Stimulated activated memory B cell treated with anti-CD40 and anti-IgM and Interleukin-4, amounts not matched to agents 10 μg/mL and 1 μg/mL and 100 μg/mL, for 72 hours (primary cell): ENCODE measurements around the gene PDLIM1.

Experiments used
- ATAC-seq: fragments of 150-1000 bp; cut with Tn5 transposase; 2 replicates; pipeline ENCODE4 v1.10.0; 2021
- H3K27ac Mint-ChIP-seq: one replicate; pipeline ENCODE4 v1.8.0; 2022; ENCODE audit warnings: mild to moderate bottlenecking, mixed read lengths
- H3K27me3 Mint-ChIP-seq: one replicate; pipeline ENCODE4 v1.8.0; 2022; ENCODE audit warnings: mixed read lengths
- H3K36me3 Mint-ChIP-seq: one replicate; pipeline ENCODE4 v1.8.0; 2022; ENCODE audit warnings: mixed read lengths
- H3K4me1 Mint-ChIP-seq: one replicate; pipeline ENCODE4 v1.8.0; 2022; ENCODE audit warnings: mixed read lengths
- H3K4me3 Mint-ChIP-seq: one replicate; pipeline ENCODE4 v1.8.0; 2022; ENCODE audit warnings: mild to moderate bottlenecking, moderate library complexity, mixed read lengths
- H3K9me3 Mint-ChIP-seq: one replicate; pipeline ENCODE4 v1.8.0; 2022; ENCODE audit warnings: mixed read lengths

The PDLIM1 gene, protein sequence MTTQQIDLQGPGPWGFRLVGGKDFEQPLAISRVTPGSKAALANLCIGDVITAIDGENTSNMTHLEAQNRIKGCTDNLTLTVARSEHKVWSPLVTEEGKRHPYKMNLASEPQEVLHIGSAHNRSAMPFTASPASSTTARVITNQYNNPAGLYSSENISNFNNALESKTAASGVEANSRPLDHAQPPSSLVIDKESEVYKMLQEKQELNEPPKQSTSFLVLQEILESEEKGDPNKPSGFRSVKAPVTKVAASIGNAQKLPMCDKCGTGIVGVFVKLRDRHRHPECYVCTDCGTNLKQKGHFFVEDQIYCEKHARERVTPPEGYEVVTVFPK

DNA sequence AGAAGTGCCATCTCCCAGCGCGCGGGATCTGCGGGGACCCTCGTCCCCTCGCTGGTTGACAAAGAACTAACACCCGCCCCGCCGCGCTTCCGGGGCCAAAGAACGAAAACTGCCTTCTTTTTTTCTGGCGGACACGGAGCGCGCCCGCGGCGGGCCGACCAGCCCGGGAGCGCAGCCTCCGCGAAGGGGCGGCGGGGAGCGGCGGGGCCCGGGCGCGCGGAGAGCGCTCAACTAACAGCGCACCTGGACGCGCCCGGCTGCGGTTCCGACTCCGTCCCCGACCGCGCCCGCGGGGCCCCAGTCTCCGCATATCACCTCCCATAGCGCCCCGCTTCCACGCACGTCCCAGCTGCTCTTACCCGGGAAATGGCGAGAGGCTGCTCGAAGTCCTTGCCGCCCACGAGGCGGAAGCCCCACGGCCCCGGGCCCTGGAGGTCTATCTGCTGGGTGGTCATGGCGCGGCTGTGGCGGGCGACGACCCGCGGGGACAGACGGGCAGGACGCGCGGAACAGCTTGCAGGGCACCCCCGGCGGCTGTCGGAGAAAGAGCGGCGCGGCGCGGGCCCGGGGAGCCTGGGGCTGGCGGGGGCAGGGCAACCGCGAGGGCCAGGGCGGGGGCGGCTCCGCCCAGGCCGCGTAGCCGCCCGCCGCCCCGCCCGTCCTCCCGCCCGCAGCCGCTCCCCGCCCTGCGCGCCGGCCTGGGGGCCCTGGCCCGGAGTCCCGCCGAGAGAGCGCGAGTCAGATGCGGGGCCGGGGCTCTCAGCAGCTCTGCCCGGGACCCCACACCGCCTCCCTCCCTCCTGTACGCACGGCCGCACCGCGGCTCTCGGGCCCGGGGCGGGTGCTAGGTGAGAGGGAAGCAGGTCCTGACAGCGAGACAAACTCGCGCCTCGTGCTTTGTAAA, at the start of gene PDLIM1:
TSS of gene PDLIM1 (minus strand) at position 543 of the 904 bp plus-strand sequence. CDS start at position 455, 88 bp downstream.
- H3K9me3 Mint-ChIP-seq = no peaks in the 10 kb centered on the region
- peak within 1 kb of the TSS; percentile 93 for H3K27ac Mint-ChIP-seq
- ATAC-seq = peak; percentile 84
- H3K36me3 Mint-ChIP-seq = no peaks in the 10 kb centered on the region
- H3K4me1 Mint-ChIP-seq = peaks cover 86% of the 10 kb centered on the region
- H3K4me3 Mint-ChIP-seq = peak within 1 kb of the TSS; percentile 96
- H3K27me3 Mint-ChIP-seq = no peaks in the 10 kb centered on the region

DNA sequence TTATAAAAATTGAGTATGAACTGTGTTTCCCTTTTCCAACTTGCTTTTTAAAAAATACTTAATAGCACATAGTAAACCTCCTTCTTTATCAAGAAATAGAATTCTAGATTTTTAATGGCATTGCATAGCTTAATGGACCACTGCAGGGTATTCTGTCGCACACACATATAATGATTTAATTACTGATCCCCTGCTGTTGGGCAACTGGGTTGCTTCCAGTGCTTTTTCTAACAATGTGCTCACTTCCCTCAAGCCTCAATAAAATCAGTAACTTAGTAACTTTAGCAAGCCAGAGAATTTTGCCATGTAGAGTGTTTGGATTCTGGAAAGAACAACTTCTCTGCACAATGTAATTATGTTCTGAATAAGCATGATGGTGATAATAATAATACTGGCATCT, 49.1 kb upstream of the PDLIM1 start:
- ATAC-seq = no peak
- no peaks in the 10 kb centered on the region for H3K27me3 Mint-ChIP-seq
- no peak overlapping the region for H3K4me3 Mint-ChIP-seq
- H3K36me3 Mint-ChIP-seq = no peaks in the 10 kb centered on the region
- no peak overlapping the region for H3K27ac Mint-ChIP-seq
- no peaks in the 10 kb centered on the region for H3K9me3 Mint-ChIP-seq
- no peaks in the 10 kb centered on the region for H3K4me1 Mint-ChIP-seq

DNA sequence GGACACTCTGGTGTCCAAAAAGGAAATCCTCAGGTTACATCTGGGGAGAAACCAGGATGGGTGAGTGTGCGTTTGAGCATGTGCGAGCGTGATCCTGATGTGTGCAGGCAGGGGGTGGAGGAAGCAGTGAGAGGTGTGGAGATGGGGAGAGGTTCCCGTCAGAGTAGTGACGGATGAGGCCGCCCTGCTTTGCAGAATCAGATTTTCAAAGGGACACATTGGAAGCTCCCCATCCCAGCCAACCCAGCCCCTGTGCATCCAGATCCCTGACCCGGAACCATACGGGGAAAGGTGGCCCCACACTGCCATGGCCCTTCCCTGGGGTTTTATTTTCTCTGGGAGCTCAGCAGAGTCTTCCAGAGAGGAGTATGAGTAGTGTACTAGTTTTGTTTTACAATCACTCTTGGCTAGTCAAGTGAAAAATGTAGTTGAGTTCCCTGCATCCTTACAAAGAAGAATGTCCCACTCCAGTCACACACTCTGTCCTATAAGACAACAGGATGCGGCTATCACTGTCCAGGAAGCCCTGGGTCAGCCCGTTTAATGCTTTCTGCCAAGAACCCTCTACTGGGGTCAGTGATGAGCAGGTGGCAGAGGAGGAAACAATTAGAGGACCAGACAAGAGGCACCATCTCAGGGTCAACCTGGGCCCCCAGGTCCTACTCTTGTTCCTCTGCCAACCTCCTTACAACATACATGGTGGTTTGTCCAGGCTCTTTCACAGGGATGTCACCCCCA, 46.8 kb upstream of the PDLIM1 start:
- Mint-ChIP-seq H3K27ac (no peak overlapping the region), H3K9me3 (no peaks in the 10 kb centered on the region), H3K4me3 (no peak overlapping the region), H3K27me3 (no peaks in the 10 kb centered on the region), H3K36me3 (no peaks in the 10 kb centered on the region), H3K4me1 (no peaks in the 10 kb centered on the region)
- ATAC-seq = no peak

DNA sequence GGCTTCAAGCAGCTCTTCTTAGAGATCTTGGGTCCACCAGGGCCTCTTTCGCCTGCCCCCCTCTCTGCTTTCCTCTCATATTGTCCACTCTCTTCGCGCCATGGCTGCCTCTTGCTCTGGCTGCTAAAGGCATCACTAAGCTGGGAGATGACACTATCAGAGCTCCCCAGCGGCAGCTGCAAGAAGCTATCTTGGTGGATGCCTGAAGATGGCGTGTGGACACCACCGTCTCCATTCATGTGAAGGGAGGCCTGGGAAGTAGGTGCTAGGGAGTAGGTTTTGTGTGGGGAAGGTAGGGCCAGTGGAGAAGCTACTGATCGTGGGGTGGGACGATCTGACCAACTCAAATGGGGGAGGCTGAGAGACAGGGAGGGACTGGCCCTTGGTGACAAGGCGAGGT, 45.9 kb upstream of the PDLIM1 start:
- H3K4me1 Mint-ChIP-seq = no peaks in the 10 kb centered on the region
- H3K9me3 Mint-ChIP-seq = no peaks in the 10 kb centered on the region
- ATAC-seq = no peak
- H3K27me3 Mint-ChIP-seq = no peaks in the 10 kb centered on the region
- H3K36me3 Mint-ChIP-seq = no peaks in the 10 kb centered on the region
- H3K4me3 Mint-ChIP-seq = no peak overlapping the region
- no peak overlapping the region for H3K27ac Mint-ChIP-seq

DNA sequence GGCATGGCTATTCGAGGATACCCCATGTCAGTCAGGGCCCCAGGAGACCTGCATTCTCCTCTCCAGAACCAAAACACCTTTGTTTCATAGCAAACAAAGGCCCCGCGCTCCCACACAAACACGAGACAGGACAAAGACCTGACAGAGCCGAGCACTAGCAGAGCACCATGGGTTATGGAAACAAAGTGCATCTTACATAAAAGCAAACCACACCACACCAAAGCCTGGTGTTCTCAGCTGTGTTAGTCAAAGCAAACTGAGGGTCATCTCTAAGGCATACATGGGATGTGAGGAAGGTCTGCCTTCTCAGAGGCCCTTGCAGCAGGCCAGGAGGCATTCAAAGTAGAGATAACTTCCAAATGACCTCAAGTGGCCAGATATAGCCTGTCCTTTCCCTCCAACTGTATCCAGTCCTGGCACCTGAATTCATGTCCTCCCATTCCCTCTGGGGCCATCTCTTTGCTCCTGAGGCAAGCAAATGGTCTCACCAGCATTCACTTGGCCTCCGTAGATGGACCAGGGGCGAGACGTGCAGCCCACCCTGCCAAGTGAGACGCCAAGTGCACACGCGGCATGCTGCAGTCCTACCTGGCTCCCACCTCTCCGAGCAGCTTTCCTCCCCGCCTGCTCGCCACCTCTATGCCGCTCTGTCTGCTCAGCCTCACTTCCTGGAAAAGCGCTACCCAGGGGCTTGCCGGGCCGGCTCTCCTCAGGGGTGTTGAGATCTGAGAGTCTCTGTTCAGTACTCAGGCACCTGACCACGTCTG, 45.3 kb upstream of the PDLIM1 start:
- no peak overlapping the region for H3K4me3 Mint-ChIP-seq
- no peaks in the 10 kb centered on the region for H3K27me3 Mint-ChIP-seq
- H3K36me3 Mint-ChIP-seq = no peaks in the 10 kb centered on the region
- ATAC-seq = no peak
- no peaks in the 10 kb centered on the region for H3K4me1 Mint-ChIP-seq
- H3K27ac Mint-ChIP-seq = no peak overlapping the region
- no peaks in the 10 kb centered on the region for H3K9me3 Mint-ChIP-seq

DNA sequence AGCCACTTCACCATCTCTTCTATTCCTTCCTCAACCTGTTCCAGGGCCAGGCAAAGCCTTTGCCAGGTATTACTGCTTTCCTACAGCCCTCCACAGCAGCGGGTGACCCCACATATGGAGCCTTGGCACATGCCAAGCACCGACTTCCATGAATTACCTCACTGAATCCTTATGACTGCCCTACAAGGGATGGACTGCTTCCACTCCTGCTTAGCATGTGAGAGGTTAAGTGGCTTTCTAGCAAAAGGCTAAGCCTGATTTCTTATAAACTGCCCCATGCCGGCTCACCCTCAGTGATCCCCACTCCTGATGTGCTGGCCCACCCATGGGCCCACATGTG, 44.0 kb upstream of the PDLIM1 start:
- H3K27me3 Mint-ChIP-seq = no peaks in the 10 kb centered on the region
- no peak overlapping the region for H3K4me3 Mint-ChIP-seq
- no peaks in the 10 kb centered on the region for H3K9me3 Mint-ChIP-seq
- H3K27ac Mint-ChIP-seq = no peak overlapping the region
- no peaks in the 10 kb centered on the region for H3K4me1 Mint-ChIP-seq
- ATAC-seq = no peak
- H3K36me3 Mint-ChIP-seq = no peaks in the 10 kb centered on the region

DNA sequence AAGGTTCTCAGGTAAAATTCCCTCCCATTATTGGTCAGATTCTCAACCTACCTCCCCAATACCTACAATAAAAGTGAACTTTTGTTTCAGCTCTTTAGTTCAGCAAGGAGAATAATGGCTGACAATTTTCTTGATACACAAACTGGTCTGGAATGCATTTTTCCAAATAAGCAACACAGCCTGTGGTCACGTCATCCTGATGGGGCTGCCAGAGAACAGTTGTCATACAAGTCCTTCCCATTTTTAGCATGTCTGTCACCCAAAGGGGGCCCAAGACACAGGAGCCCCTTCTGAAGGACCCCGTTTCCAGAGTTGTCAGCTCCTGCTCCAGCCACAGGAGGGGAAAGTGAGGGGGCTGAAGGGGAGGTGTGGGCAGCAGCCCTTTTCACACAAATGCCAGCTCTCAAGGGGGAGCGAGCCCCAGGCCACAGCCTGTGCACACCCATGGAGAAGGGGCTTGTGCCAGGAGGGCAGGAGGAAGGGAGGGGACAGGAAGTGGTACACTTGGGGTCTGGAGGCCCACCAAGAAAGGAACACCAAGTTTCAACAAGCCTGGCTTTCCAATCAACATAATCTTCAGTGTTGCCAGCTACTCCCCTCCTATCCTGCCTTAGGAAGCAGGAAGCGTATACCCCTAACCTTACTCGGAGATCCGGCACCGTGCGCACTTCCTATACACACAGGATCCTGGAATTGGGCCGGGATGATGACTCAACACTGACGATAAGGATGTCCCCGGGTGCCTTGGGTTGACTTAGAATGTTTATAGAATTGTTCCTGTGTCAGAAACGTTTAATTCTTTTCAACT, 43.4 kb upstream of the PDLIM1 start:
- Mint-ChIP-seq H3K9me3 (no peaks in the 10 kb centered on the region), H3K27me3 (no peaks in the 10 kb centered on the region), H3K4me3 (no peak overlapping the region), H3K36me3 (no peaks in the 10 kb centered on the region), H3K27ac (no peak overlapping the region), H3K4me1 (no peaks in the 10 kb centered on the region)
- ATAC-seq = no peak

DNA sequence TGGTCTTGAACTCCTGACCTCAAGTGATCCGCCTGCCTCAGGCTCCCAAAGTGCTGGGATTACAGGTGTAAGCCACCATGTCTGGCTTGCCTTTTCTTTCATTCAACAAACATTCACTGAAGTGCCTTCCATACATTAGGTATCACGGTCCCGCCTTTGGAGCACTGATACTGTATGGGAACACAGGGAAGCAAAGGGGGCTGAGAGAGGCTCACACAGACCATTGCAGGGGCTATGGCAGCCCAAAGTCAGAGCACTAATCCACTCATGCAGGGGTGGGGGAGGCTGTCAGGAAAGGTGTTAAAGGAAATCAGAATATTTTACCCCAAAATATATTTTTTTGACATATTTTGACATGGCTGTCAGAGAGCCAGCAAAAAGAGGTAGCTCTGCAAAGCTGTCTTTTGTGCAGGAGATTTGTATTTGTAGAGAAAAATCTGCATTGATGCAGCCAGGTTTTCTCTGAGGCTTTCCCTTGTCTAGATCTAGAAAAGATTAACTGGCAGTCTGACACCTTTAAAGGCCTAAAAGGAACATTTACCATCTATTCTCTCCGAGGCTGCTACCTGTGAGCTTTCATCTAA, 42.0 kb upstream of the PDLIM1 start:
- Mint-ChIP-seq H3K27ac (no peak overlapping the region), H3K36me3 (no peaks in the 10 kb centered on the region), H3K4me1 (no peaks in the 10 kb centered on the region), H3K27me3 (no peaks in the 10 kb centered on the region), H3K9me3 (no peaks in the 10 kb centered on the region), H3K4me3 (no peak overlapping the region)
- ATAC-seq = no peak

DNA sequence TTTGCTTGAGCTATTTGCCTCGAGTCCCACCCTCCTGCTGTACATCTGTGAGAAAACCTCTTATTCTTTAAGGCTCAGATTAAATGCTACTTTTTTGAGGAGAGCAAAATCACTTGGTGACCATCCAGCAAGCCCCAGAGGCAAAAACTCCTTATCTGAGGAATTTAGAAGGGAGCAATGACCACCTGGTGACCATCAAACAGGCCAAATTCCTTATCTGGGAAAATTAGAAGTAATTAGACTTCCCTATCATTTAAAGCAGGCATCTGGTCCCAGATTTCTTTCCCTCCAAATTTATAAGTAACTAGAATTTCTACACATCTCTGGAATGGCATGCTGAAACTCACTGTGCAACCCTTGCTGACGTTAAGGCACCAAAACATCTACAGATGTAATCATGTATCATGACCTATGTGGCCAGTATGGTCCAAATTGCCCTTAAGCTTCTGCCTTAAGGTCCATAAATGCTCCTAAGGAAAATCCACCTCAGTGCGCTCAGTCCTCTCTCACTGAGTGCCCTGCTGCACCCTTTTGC, 40.9 kb upstream of the PDLIM1 start:
- no peak for ATAC-seq
- H3K9me3 Mint-ChIP-seq = no peaks in the 10 kb centered on the region
- no peaks in the 10 kb centered on the region for H3K27me3 Mint-ChIP-seq
- no peaks in the 10 kb centered on the region for H3K36me3 Mint-ChIP-seq
- no peak overlapping the region for H3K4me3 Mint-ChIP-seq
- H3K27ac Mint-ChIP-seq = no peak overlapping the region
- no peaks in the 10 kb centered on the region for H3K4me1 Mint-ChIP-seq

DNA sequence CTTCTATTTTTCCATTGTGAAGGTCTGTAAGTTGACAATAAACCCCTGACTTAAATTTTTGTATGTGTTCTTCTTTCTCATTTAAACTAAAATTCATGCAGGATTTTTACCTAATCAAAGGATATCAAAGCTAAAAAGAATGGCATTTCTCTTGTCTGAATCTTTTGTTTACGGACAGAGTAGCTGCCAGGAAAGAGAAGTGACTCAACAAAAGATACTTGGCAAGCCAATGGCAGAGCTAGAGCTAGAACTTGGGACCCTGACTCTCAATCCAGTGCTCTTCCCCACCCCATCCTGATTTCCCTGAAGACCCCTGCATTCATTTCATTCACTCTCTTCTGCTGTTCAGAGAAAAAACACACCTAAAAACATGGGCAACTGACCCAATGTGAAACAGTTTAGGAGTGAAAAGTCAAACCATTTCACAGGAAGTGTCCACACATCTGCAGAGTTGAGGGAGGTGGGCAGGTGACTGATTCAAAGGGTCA, 40.2 kb upstream of the PDLIM1 start:
- H3K4me3 Mint-ChIP-seq = no peak overlapping the region
- no peaks in the 10 kb centered on the region for H3K36me3 Mint-ChIP-seq
- no peak overlapping the region for H3K27ac Mint-ChIP-seq
- H3K9me3 Mint-ChIP-seq = no peaks in the 10 kb centered on the region
- H3K4me1 Mint-ChIP-seq = no peaks in the 10 kb centered on the region
- H3K27me3 Mint-ChIP-seq = no peaks in the 10 kb centered on the region
- ATAC-seq = no peak

DNA sequence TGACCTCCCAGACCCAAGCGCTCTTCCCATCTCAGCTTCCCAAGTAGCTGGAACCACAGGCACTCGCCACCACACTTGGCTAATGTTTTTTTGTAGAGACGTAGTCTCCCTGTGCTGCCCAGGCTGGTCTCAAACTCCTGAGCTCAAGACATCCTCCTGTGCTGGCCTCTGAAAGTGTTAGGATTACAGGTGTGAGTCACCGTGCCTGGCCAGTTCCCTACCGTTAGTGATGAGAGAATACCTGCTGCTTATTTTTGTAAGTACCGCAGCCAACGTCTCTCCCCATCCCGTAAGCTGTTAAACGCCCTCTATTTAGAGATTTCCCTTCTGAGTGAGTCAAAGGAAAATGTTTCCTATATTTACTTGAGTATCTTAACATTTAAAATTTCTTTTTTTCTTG, 38.5 kb upstream of the PDLIM1 start:
- Mint-ChIP-seq H3K4me1 (no peaks in the 10 kb centered on the region), H3K9me3 (no peaks in the 10 kb centered on the region), H3K36me3 (no peaks in the 10 kb centered on the region), H3K4me3 (no peak overlapping the region), H3K27ac (no peak overlapping the region), H3K27me3 (no peaks in the 10 kb centered on the region)
- no peak for ATAC-seq

DNA sequence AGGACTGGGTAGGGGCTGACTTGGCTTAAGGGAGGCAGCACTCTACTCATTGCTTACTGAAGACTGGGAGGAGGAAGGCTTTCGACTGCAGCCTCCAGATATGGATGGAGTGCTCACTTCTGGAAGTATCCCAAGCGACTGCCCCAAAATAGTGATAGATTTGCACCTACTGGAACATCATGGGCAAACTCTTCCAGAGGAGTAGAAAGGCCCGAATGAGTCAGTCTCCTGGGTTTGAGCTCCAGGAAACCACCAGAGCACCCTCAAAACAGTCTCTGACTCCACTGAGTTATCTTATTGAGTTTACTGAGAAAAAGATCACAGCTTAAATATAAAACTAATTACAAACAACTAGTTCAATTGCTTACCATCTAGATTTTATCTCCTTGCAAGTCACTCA, 37.2 kb upstream of the PDLIM1 start:
- H3K27ac Mint-ChIP-seq = no peak overlapping the region
- no peak for ATAC-seq
- no peaks in the 10 kb centered on the region for H3K9me3 Mint-ChIP-seq
- H3K27me3 Mint-ChIP-seq = no peaks in the 10 kb centered on the region
- H3K4me1 Mint-ChIP-seq = peaks cover under 1% of the 10 kb centered on the region
- H3K36me3 Mint-ChIP-seq = no peaks in the 10 kb centered on the region
- H3K4me3 Mint-ChIP-seq = no peak overlapping the region

DNA sequence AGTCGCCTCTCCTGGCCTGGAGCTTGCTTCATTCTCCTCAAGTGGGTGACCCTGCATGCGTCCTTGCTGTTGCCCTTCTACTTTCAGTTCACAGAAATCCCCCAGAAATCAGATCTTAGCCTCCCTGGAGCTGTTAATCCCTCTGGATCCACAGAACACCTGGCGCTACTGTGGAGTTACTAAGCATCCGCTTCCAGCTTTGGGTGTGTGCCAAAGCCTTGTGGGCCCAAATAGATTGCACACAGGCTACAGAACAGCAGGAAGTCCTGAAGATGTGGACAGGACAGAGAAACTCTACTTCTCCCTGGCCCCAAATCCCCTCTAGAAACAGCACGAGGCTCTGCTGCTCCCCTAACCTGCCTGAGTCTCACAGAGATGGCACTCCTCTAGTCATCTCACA, 36.6 kb upstream of the PDLIM1 start:
- Mint-ChIP-seq H3K36me3 (no peaks in the 10 kb centered on the region), H3K27ac (no peak overlapping the region), H3K9me3 (no peaks in the 10 kb centered on the region), H3K27me3 (no peaks in the 10 kb centered on the region), H3K4me1 (peaks cover 6% of the 10 kb centered on the region), H3K4me3 (no peak overlapping the region)
- ATAC-seq = no peak

DNA sequence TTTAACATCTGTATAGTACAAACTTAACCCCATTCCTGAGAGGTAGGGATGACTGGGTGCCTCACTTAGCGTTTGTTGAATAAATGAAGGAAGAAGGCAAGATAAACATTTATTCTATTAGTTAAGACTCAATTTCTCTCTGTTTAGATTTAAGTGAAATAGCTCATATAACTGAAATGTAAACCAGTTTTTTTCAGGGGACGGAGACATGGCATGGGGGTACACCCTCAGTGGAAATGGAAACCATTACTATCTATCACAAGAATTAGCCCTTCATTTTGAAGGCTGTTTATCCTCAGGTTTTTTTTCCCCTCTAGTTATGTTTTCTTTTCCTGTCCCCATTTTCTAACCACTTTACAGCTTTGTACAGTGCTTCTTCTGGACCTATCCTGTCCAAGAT, 35.6 kb upstream of the PDLIM1 start:
- H3K9me3 Mint-ChIP-seq = no peaks in the 10 kb centered on the region

More for the DNA sequence above, 35.6 kb upstream of the PDLIM1 start:
- Mint-ChIP-seq H3K27ac (no peak overlapping the region), H3K4me1 (peaks cover 6% of the 10 kb centered on the region), H3K4me3 (no peak overlapping the region), H3K36me3 (no peaks in the 10 kb centered on the region), H3K27me3 (no peaks in the 10 kb centered on the region)
- no peak for ATAC-seq
